SK-N-SH treated with all-trans-retinoic acid at 6 μM for 48 hours (cell line): ENCODE data around the gene NR1I3.

Experiments
- ATAC-seq: fragments of 200-7000 bp; cut with Tn5 transposase; 3 replicates; pipeline ENCODE4 v1.9.1; 2020; ENCODE audit warnings: mild to moderate bottlenecking, moderate library complexity
- ARNTL ChIP-seq: fragments of 450-650 bp; formaldehyde crosslinking; IDR thresholded peaks from 2 replicates; pipeline ENCODE4 v1.5.0; 2020; ENCODE audit warnings: low read depth, mild to moderate bottlenecking, moderate library complexity, borderline replicate concordance
- BACH2 ChIP-seq: fragments of 250-450 bp; sonication (Bioruptor Pico); IDR thresholded peaks from 2 replicates; pipeline ENCODE4 v1.9.0; 2021; ENCODE audit warnings: mild to moderate bottlenecking, borderline replicate concordance
- CREB5 ChIP-seq: fragments of 250-450 bp; sonication (Bioruptor Pico); IDR thresholded peaks from 2 replicates; pipeline ENCODE4 v1.5.1; 2020; ENCODE audit warnings: low read depth, mild to moderate bottlenecking, moderate library complexity
- CSDC2 ChIP-seq: fragments of 250-450 bp; sonication (Bioruptor Pico); IDR thresholded peaks from 2 replicates; pipeline ENCODE4 v1.5.0; 2020; ENCODE audit warnings: mild to moderate bottlenecking, moderate library complexity
- CSRNP3 ChIP-seq: fragments of 250-450 bp; sonication (Bioruptor Pico); IDR thresholded peaks from 2 replicates; pipeline ENCODE4 v1.5.1; 2021; ENCODE audit warnings: mild to moderate bottlenecking, moderate library complexity
- ISL1 ChIP-seq: fragments of 250-450 bp; sonication (Bioruptor Pico); IDR thresholded peaks from 2 replicates; pipeline ENCODE4 v2.1.2; 2022; ENCODE audit warnings: mild to moderate bottlenecking, moderate library complexity
- OSR1 ChIP-seq: fragments of 250-450 bp; sonication (Bioruptor Pico); IDR thresholded peaks from 2 replicates; pipeline ENCODE4 v1.8.0; 2022; ENCODE audit warnings: moderate library complexity, mild to moderate bottlenecking, inconsistent platforms
- PATZ1 ChIP-seq: fragments of 250-450 bp; sonication (Bioruptor Pico); IDR thresholded peaks from 2 replicates; pipeline ENCODE4 v1.8.0; 2020; ENCODE audit warnings: mild to moderate bottlenecking, moderate library complexity, borderline replicate concordance
- POU6F1 ChIP-seq: fragments of 250-450 bp; sonication (Bioruptor Pico); IDR thresholded peaks from 2 replicates; pipeline ENCODE4 v1.8.0; 2021; ENCODE audit warnings: low read depth, mild to moderate bottlenecking, moderate library complexity, borderline replicate concordance
- RARB ChIP-seq: fragments of 250-450 bp; sonication (Bioruptor Pico); IDR thresholded peaks from 2 replicates; pipeline ENCODE4 v1.8.0; 2021; ENCODE audit warnings: mild to moderate bottlenecking, moderate library complexity
- SNAI2 ChIP-seq: fragments of 250-450 bp; sonication (Bioruptor Pico); IDR thresholded peaks from 2 replicates; pipeline ENCODE4 v1.5.0; 2020; ENCODE audit warnings: mild to moderate bottlenecking, moderate library complexity
- TOX ChIP-seq: fragments of 250-450 bp; sonication (Bioruptor Pico); IDR thresholded peaks from 2 replicates; pipeline ENCODE4 v1.8.0; 2021; ENCODE audit warnings: mild to moderate bottlenecking, moderate library complexity, borderline replicate concordance
- TSHZ2 ChIP-seq: fragments of 250-450 bp; sonication (Bioruptor Pico); IDR thresholded peaks from 2 replicates; pipeline ENCODE4 v1.5.0; 2020; ENCODE audit warnings: mild to moderate bottlenecking, moderate library complexity
- ZFP30 ChIP-seq: fragments of 450-650 bp; formaldehyde crosslinking; IDR thresholded peaks from 2 replicates; pipeline ENCODE4 v1.5.0; 2022; ENCODE audit warnings: mild to moderate bottlenecking, moderate library complexity
- ZNF70 ChIP-seq: fragments of 450-650 bp; formaldehyde crosslinking; IDR thresholded peaks from 2 replicates; pipeline ENCODE4 v1.5.0; 2020; ENCODE audit warnings: mild to moderate bottlenecking, moderate library complexity

The NR1I3 gene

GRCh38 chr1:161188381-161188780 lies 49.6 kb downstream of the NR1I3 start:
- TF ChIP-seq CSDC2 (CRISPR knock-in tag) (no peak), TOX (CRISPR knock-in tag) (no peak), ISL1 (CRISPR knock-in tag) (no peak), CSRNP3 (CRISPR knock-in tag) (no peak), POU6F1 (CRISPR knock-in tag) (no peak)
- TF ChIP-seq, all 23 proteins: peak for 0

GRCh38 chr1:161187311-161187710 lies 50.7 kb downstream of the NR1I3 start:
- no peak for ATAC-seq
- TF ChIP-seq SNAI2 (CRISPR knock-in tag) (no peak), RARB (CRISPR knock-in tag) (no peak), OSR1 (CRISPR knock-in tag) (no peak), ZNF70 (CRISPR knock-in tag) (no peak), BACH2 (CRISPR knock-in tag) (no peak), TSHZ2 (CRISPR knock-in tag) (no peak)
- TF ChIP-seq, all 23 proteins: peak for 0

More at GRCh38 chr1:161188381-161188780, 49.6 kb downstream of the NR1I3 start:
- ATAC-seq = no peak

- TF ChIP-seq CREB5 (CRISPR knock-in tag) = no peak
- no peak for TF ChIP-seq PATZ1 (CRISPR knock-in tag)
- no peak for ATAC-seq
Observed at GRCh38 chr1:161185732-161186311, 52.2 kb downstream of the NR1I3 start.

GRCh38 chr1:161185282-161185682 lies 52.7 kb downstream of the NR1I3 start:
- ATAC-seq = peak; percentile 80
- TF ChIP-seq ZFP30 = no peak
- TF ChIP-seq CREB5 (CRISPR knock-in tag) = no peak
- no peak for TF ChIP-seq ARNTL (CRISPR knock-in tag)
- TF ChIP-seq OSR1 (CRISPR knock-in tag) = no peak
- no peak for TF ChIP-seq ZNF70 (CRISPR knock-in tag)
- TF ChIP-seq CSRNP3 (CRISPR knock-in tag) = no peak
- TF ChIP-seq PATZ1 (CRISPR knock-in tag) = no peak
